IPS-15b (cell line): ENCODE results near the gene P3H3.
A peak's percentile ranks its signal among the peaks of the same experiment; 100 is the strongest.

Experiments
- H3K27me3 ChIP-seq: one replicate; pipeline ENCODE4 v1.6.1; 2013; ENCODE audit warnings: low read length; ENCODE audit not compliant: control insufficient read depth, insufficient read depth
- H3K36me3 ChIP-seq: one replicate; pipeline ENCODE4 v1.6.1; 2013; ENCODE audit warnings: low read length; ENCODE audit not compliant: control insufficient read depth, insufficient read depth
- H3K4me1 ChIP-seq: one replicate; pipeline ENCODE4 v1.6.1; 2013; ENCODE audit warnings: mild to moderate bottlenecking, low read length; ENCODE audit not compliant: control insufficient read depth, insufficient read depth
- H3K4me3 ChIP-seq: one replicate; pipeline ENCODE4 v1.5.1; 2013; ENCODE audit warnings: low read depth, low read length
- H3K9ac ChIP-seq: one replicate; pipeline ENCODE4 v1.6.1; 2013; ENCODE audit warnings: low read depth, mild to moderate bottlenecking, low read length
- H3K9me3 ChIP-seq: one replicate; pipeline ENCODE4 v1.6.1; 2013; ENCODE audit warnings: mild to moderate bottlenecking, low read length; ENCODE audit not compliant: control insufficient read depth, insufficient read depth

Gene P3H3

GRCh38 chr12:6786416-6787094 is 41.7 kb upstream of the P3H3 start:
- no peaks in the 10 kb centered on the region for H3K9me3 ChIP-seq
- H3K4me3 ChIP-seq, result no peak overlapping the region
- H3K9ac ChIP-seq, result no peak overlapping the region
- no peaks in the 10 kb centered on the region for H3K36me3 ChIP-seq
- H3K27me3 ChIP-seq, result no peaks in the 10 kb centered on the region
- H3K4me1 ChIP-seq, result peaks cover 16% of the 10 kb centered on the region

DNA sequence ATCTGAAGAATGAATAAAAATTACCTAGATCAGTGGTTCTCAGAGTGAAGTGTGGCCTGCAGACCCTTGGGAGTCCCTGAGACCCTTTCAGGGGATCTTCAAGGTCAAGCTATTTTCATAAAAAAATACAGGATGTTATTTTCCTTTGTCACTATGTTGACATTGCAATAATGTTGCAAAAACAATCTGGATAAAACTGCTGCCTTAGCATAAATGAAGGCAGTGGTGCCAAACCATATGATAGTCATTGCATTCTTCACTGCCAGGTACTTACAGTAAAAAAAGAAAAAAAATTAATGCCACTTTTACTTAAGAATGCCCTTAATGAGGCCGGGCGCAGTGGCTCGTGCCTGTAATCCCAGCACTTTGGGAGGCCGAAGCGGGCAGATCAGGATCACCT is 40.9 kb upstream of the P3H3 start:
- Histone ChIP-seq H3K4me3 (no peak overlapping the region), H3K4me1 (peaks cover 16% of the 10 kb centered on the region), H3K9me3 (no peaks in the 10 kb centered on the region), H3K36me3 (no peaks in the 10 kb centered on the region), H3K9ac (no peak overlapping the region), H3K27me3 (no peaks in the 10 kb centered on the region)

DNA sequence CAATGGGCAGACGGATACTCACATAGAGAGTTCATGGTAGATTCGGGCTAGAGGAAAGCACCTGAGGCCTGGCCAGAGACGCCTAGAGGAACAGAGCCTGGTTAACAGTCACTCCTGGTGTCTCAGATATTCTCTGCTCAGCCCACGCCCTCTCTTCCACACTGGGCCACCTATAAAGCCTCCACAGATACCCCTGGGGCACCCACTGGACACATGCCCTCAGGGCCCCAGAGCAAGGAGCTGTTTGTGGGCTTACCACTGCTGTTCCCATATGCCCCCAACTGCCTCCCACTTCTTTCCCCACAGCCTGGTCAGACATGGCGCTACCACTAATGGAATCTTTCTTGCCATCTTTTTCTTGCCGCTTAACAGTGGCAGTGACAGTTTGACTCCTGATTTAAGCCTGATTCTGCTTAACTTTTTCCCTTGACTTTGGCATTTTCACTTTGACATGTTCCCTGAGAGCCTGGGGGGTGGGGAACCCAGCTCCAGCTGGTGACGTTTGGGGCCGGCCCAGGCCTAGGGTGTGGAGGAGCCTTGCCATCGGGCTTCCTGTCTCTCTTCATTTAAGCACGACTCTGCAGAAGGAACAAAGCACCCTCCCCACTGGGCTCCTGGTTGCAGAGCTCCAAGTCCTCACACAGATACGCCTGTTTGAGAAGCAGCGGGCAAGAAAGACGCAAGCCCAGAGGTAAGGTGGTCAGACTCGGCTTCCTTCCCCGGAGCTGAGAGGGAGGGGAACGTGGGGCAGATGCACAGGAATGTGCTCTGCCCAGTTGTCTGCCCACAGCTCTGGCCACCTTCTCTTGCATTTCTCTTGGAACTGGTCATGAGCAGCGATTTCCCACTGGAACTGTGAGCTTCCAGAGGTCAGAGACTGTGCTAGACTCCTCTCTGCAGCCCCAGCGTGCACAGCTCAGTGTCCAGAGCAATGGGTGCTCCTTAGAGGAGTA is 39.0 kb upstream of the P3H3 start, which contains the start of gene CD4:
CD4 (plus strand) TSS at position 557 of the 953 bp plus-strand sequence. CDS start 10,611 bp downstream, outside the sequence.
- Histone ChIP-seq H3K4me1 (peaks cover 16% of the 10 kb centered on the region), H3K9me3 (no peaks in the 10 kb centered on the region), H3K27me3 (peaks cover 2% of the 10 kb centered on the region), H3K36me3 (no peaks in the 10 kb centered on the region), H3K9ac (peak within 1 kb of the TSS; percentile 47), H3K4me3 (no peak within 1 kb of the TSS)

DNA sequence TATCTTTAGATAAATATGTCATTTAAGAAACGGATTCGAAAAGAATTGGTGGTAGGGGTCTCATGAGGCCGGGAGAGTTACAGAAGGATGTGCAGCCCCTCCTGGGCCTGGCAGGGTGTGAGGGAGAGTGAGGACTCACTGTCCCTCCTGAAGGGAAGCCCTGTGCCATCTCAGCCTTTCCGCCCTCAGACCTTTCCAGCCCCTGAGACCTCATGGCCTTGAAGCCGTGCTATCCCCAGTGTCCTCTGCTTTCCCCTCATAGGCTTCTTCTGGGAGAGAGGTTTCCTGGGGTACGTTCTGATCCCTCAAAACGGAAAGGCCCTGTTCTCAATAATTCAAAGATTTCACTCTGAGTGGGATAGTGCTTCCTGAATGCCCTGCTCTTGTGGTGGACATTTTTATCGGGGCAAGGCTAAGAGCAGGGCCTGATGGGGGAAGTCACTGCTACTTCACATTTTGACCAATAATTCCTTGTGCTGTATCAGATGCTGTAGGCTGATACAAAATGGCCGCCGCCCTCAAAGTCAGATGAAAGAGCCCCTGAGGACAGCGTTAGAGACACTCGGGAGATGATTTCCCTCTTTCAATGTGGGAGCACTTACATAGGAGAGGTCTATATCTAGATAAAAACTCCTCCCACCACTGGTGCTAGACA is 37.6 kb upstream of the P3H3 start:
- Histone ChIP-seq H3K4me3 (no peak overlapping the region), H3K9ac (no peak overlapping the region), H3K9me3 (no peaks in the 10 kb centered on the region), H3K36me3 (no peaks in the 10 kb centered on the region), H3K27me3 (peaks cover 2% of the 10 kb centered on the region), H3K4me1 (peaks cover 16% of the 10 kb centered on the region)

- Histone ChIP-seq H3K4me3 (no peak overlapping the region), H3K36me3 (no peaks in the 10 kb centered on the region), H3K9ac (no peak overlapping the region), H3K4me1 (peaks cover 11% of the 10 kb centered on the region), H3K9me3 (no peaks in the 10 kb centered on the region), H3K27me3 (peaks cover 2% of the 10 kb centered on the region)
Measured at GRCh38 chr12:6791931-6792520, 36.2 kb upstream of the P3H3 start.

GRCh38 chr12:6792522-6793201 is 35.5 kb upstream of the P3H3 start:
- Histone ChIP-seq H3K27me3 (peaks cover 2% of the 10 kb centered on the region), H3K4me1 (peaks cover 7% of the 10 kb centered on the region), H3K9ac (no peak overlapping the region), H3K36me3 (no peaks in the 10 kb centered on the region), H3K4me3 (no peak overlapping the region), H3K9me3 (no peaks in the 10 kb centered on the region)

GRCh38 chr12:6795088-6795487 is 33.1 kb upstream of the P3H3 start:
- no peaks in the 10 kb centered on the region for H3K9me3 ChIP-seq
- H3K9ac ChIP-seq, result no peak overlapping the region
- H3K4me1 ChIP-seq, result no peaks in the 10 kb centered on the region
- no peaks in the 10 kb centered on the region for H3K36me3 ChIP-seq
- H3K27me3 ChIP-seq, result peaks cover 2% of the 10 kb centered on the region
- H3K4me3 ChIP-seq, result no peak overlapping the region

GRCh38 chr12:6796576-6796975 is 31.6 kb upstream of the P3H3 start:
- H3K36me3 ChIP-seq, result no peaks in the 10 kb centered on the region
- no peak overlapping the region for H3K9ac ChIP-seq
- no peaks in the 10 kb centered on the region for H3K4me1 ChIP-seq
- H3K27me3 ChIP-seq, result peaks cover 2% of the 10 kb centered on the region
- H3K9me3 ChIP-seq, result no peaks in the 10 kb centered on the region
- H3K4me3 ChIP-seq, result no peak overlapping the region

DNA sequence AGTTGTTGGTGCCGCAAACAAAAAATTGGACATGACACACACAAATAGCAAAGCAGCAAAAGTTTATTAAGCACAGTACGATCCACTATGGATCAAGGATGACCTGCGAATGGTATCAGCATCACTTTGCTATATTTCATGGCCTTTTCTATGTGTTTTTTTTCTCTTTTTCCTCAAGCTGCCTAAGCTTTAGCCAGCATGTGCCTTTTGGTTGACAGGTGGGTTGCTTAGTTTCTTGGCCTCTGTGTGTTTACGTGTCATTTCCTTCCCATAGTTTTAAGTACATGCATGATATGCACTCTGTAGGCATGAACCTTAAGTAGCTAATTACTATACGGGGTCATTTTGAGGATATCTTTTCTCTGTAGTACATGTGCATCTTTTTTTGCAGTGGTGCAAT is 29.1 kb upstream of the P3H3 start:
- no peak overlapping the region for H3K9ac ChIP-seq
- no peaks in the 10 kb centered on the region for H3K36me3 ChIP-seq
- no peaks in the 10 kb centered on the region for H3K27me3 ChIP-seq
- H3K4me3 ChIP-seq, result no peak overlapping the region
- no peaks in the 10 kb centered on the region for H3K9me3 ChIP-seq
- no peaks in the 10 kb centered on the region for H3K4me1 ChIP-seq

- Histone ChIP-seq H3K9me3 (no peaks in the 10 kb centered on the region), H3K36me3 (no peaks in the 10 kb centered on the region), H3K4me3 (no peak overlapping the region), H3K4me1 (peaks cover 11% of the 10 kb centered on the region), H3K9ac (no peak overlapping the region), H3K27me3 (no peaks in the 10 kb centered on the region)
Measured at GRCh38 chr12:6807170-6807569, 21.0 kb upstream of the P3H3 start.

- Histone ChIP-seq H3K9me3 (no peaks in the 10 kb centered on the region), H3K4me1 (peaks cover 11% of the 10 kb centered on the region), H3K36me3 (no peaks in the 10 kb centered on the region), H3K27me3 (no peaks in the 10 kb centered on the region), H3K9ac (no peak overlapping the region), H3K4me3 (no peak overlapping the region)
Measured at GRCh38 chr12:6809056-6809455, 19.2 kb upstream of the P3H3 start.
